Natural killer cell (primary cell): Measurements from ENCODE around the gene KIF9. TPM values are rescaled to one million over a fixed set of nuclear protein-coding genes. Genes with fewer than 3 reads are reported as not detected.

Source experiments
- ATAC-seq, 3 donors: fragments of 150-1000 bp in 2 of 3; fragments of 200-7000 bp in 1 of 3; cut with Tn5 transposase; 1 replicate in 1 of 3; 2 replicates in 2 of 3; pipeline ENCODE4 v1.10.0; 2021; ENCODE audit warnings: mild to moderate bottlenecking in 2 of 3, moderate library complexity in 2 of 3
- DNase-seq, 2 donors: peaks; one replicate each; pipeline versions ENCODE4 v3.0.0 to v3.0.0-alpha.2; 2013 to 2021; ENCODE audit warnings: mixed read lengths in 1 of 2
- H3K27ac ChIP-seq: one replicate; pipeline ENCODE4 v1.5.1; 2013; ENCODE audit warnings: mild to moderate bottlenecking, low read length
- H3K27me3 ChIP-seq: one replicate; pipeline ENCODE4 v1.6.1; 2013; ENCODE audit warnings: low read length; ENCODE audit not compliant: control insufficient read depth, insufficient read depth
- H3K36me3 ChIP-seq: one replicate; pipeline ENCODE4 v1.6.1; 2013; ENCODE audit warnings: low read length; ENCODE audit not compliant: control insufficient read depth, insufficient read depth
- H3K4me1 ChIP-seq: one replicate; pipeline ENCODE4 v1.6.1; 2013; ENCODE audit warnings: low read length; ENCODE audit not compliant: control insufficient read depth, insufficient read depth
- H3K4me3 ChIP-seq: one replicate; pipeline ENCODE4 v1.5.1; 2013; ENCODE audit warnings: low read length
- H3K9me3 ChIP-seq: one replicate; pipeline ENCODE4 v1.6.1; 2013; ENCODE audit warnings: low read length; ENCODE audit not compliant: control insufficient read depth, insufficient read depth
- H3K27ac Mint-ChIP-seq, 2 donors: one replicate each; pipeline ENCODE4 v1.8.0; 2022; ENCODE audit warnings: mild to moderate bottlenecking in 2 of 2, mixed read lengths in 2 of 2, moderate library complexity in 1 of 2
- H3K27me3 Mint-ChIP-seq, 2 donors: one replicate each; pipeline ENCODE4 v1.8.0; 2022; ENCODE audit warnings: low read depth in 2 of 2, mixed read lengths in 2 of 2
- H3K36me3 Mint-ChIP-seq: one replicate; pipeline ENCODE4 v1.8.0; 2022; ENCODE audit warnings: mixed read lengths
- H3K4me1 Mint-ChIP-seq, 2 donors: one replicate each; pipeline ENCODE4 v1.8.0; 2022; ENCODE audit warnings: mixed read lengths in 2 of 2
- H3K4me3 Mint-ChIP-seq: one replicate; pipeline ENCODE4 v1.8.0; 2022; ENCODE audit warnings: mild to moderate bottlenecking, moderate library complexity, mixed read lengths
- H3K9me3 Mint-ChIP-seq, 2 donors: one replicate each; pipeline ENCODE4 v1.8.0; 2022; ENCODE audit warnings: mixed read lengths in 2 of 2
- WGBS: methylation state at CpG from one replicate; pipeline ENCODE4 v1.1.7; 2013; ENCODE audit warnings: missing lambda C conversion rate; ENCODE audit not compliant: insufficient coverage; 5-methylcytosine and 5-hydroxymethylcytosine counted together
- intact Hi-C: fragments of 100-400 bp; cut with micrococcal nuclease; formaldehyde crosslinking; loops from one replicate; pipeline ENCODE4 v1.14.2; 2022
- total RNA-seq, 4 donors: library from RNA; stranded (reverse); fragments of 120-200 nt in 1 of 4; gene quantifications; one replicate each; pipeline versions ENCODE4 v1.2.3 to v1.2.4, GENCODE V29; 2013 to 2022
- TF ChIP-seq, protein P1 (sequence below): fragments of 200-600 bp; IDR thresholded peaks from one replicate; pipeline ENCODE4 v1.8.0; 2022; ENCODE audit warnings: antibody characterized with exemption

The KIF9 gene
- total RNA-seq, 3 donors from 2014 or later (not counting 1 experiment from before 2014, with no cell fraction given) = 11.4 to 21.9 (median 21.4) TPM

DNA sequence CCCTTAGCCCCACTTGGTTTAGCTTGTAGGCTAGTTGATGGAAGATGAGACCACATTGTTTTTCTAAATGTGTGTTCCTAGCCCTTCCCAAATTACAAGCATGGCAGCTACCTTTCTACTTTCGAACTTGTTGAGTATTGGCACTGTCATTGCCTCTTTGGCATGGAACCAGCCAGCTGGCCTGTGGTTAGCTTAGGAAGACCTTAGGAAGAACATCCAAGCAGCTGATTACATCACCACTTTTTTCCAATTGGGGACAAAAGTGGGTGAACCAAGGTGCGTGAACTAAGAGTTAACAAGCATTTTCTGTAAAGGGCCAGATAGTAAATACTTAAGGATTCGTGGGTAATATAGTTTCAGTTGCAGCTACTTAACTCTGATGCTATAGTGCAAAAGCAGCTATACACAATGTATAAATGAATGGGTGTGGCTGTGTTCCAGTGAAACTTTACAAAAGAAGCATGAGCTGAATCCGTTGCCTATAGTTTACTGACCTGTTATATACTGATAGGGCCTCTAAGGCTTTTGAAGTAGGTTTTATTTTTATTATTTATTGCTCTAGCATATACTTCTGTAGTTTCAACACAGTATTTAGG lies 8.7 kb upstream of the KIF9 start:
- no peaks in the 10 kb centered on the region for H3K36me3 Mint-ChIP-seq
- H3K4me1 ChIP-seq = peaks cover 1% of the 10 kb centered on the region

DNA sequence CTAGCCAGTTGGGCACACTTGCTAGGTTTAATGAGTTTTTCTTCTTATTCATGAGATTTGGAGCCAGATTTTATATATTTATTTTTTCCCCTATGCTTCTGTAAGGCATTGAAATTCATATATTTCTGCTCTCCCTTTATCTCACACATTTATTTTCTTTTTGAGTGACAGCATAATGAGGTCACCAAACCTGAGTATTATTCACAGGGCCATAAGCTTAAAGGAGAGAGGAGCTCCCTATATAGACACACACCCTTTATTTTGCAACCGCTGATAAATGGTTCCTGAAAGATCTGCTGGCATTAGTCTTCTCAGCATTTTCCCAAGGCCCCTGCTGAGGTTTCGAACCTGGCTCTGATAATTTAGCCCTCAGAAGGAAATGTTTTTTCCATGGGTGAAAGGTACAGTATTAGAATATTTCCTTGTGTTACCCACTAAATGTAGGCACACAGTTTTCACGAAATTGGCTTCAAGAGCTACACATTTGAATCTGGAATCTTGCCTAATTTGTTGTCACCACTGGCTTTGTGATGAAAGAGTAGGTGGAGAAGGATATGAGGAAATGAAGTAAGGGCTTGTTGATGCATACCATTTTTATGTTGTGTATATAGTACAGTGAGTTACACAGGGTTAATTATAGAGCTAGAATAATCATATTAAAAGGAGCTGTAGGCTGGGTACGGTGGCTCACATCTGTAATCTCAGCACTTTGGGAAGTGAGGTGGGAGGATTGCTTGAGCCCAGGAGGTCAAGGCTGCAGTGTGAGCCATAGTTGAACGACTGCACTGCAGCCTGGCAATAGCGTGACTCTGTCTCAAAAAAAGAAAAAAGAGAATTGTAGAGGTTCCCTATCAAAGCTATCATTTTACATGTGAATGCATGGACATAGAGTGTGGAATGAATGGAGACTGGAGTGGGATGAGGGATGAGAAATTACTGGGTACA lies 6.6 kb upstream of the KIF9 start:
- WGBS = 90% methylated on average over 6 of the region's 6 CpGs
- TF ChIP-seq, protein P1, sequence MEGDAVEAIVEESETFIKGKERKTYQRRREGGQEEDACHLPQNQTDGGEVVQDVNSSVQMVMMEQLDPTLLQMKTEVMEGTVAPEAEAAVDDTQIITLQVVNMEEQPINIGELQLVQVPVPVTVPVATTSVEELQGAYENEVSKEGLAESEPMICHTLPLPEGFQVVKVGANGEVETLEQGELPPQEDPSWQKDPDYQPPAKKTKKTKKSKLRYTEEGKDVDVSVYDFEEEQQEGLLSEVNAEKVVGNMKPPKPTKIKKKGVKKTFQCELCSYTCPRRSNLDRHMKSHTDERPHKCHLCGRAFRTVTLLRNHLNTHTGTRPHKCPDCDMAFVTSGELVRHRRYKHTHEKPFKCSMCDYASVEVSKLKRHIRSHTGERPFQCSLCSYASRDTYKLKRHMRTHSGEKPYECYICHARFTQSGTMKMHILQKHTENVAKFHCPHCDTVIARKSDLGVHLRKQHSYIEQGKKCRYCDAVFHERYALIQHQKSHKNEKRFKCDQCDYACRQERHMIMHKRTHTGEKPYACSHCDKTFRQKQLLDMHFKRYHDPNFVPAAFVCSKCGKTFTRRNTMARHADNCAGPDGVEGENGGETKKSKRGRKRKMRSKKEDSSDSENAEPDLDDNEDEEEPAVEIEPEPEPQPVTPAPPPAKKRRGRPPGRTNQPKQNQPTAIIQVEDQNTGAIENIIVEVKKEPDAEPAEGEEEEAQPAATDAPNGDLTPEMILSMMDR = no peak

More for the DNA sequence above, 8.7 kb upstream of the KIF9 start:
- Histone ChIP-seq H3K27me3 (no peaks in the 10 kb centered on the region), H3K36me3 (peaks cover 11% of the 10 kb centered on the region), H3K4me3 (no peak overlapping the region), H3K9me3 (no peaks in the 10 kb centered on the region), H3K27ac (peak overlapping the region; percentile 5)
- DNase-seq = no peak
- H3K4me3 Mint-ChIP-seq = no peak overlapping the region
- ATAC-seq = no peak
- WGBS = 88% methylated on average over 3 of the region's 4 CpGs
- TF ChIP-seq, protein P1 = no peak
- H3K27ac Mint-ChIP-seq = no peak overlapping the region
- intact Hi-C loops = no loop called here
- H3K4me1 Mint-ChIP-seq = peaks cover 20 to 42% of the 10 kb centered on the region in 2 donors
- no peaks in the 10 kb centered on the region for H3K9me3 Mint-ChIP-seq
- H3K27me3 Mint-ChIP-seq = no peaks in the 10 kb centered on the region

DNA sequence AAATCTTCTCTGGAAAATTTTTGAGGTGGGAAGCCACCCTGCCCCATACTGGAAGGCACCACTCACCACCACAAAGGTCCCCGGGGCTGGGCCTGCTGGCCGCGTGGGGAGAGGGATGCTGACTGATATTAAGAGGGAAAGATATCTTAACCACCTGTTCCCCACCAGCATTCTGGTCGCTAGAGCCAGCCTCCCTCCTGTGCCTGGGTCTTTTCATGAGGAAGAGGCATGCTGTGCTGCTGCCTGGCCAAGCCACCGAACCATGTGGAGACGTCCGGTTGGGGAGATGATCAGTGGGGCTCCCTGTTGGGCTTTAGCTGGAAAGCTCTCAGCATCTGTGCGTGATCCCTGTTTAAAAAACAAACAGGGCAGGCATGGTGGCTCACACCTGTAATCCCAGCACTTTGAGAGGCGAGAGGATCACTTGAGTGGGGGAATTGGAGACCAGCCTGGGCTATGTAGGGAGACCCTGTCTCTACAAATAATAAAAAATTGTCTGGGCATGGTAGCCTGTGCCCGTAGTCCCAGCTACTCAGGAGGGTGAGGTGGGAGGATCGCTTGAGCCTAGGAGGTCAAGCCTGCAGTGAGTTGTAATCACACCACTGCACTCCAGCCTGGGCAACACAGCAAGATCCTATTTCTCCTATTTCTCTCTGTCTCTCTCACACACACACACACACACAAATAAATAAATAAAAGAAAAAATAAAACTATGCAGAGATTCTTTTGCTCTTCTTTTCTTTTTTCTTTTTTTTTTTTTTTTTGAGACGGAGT lies 1.2 kb upstream of the KIF9 start:
- Histone ChIP-seq H3K27ac (peak overlapping the region; percentile 98), H3K4me1 (peaks cover 37% of the 10 kb centered on the region), H3K4me3 (peak overlapping the region; percentile 92), H3K36me3 (peaks cover 5% of the 10 kb centered on the region), H3K27me3 (no peaks in the 10 kb centered on the region), H3K9me3 (no peaks in the 10 kb centered on the region)
- peak in 1 of 2 donors; percentile 35 for DNase-seq
- Mint-ChIP-seq H3K4me3 (peak overlapping the region; percentile 99), H3K9me3 (no peaks in the 10 kb centered on the region), H3K27me3 (no peaks in the 10 kb centered on the region), H3K27ac (peak overlapping the region; percentile 97 to 100), H3K36me3 (no peaks in the 10 kb centered on the region), H3K4me1 (peaks cover 37 to 43% of the 10 kb centered on the region in 2 donors)
- intact Hi-C loops = loop anchor here (2.0 kb wide), 1 partner anchor 97 kb away; the partner anchor contains the start of gene PTPN23
- TF ChIP-seq, protein P1 = no peak
- no peak for ATAC-seq
- WGBS = 44% methylated on average over 8 of the region's 12 CpGs

More for the DNA sequence above, 6.6 kb upstream of the KIF9 start:
- H3K9me3 Mint-ChIP-seq = no peaks in the 10 kb centered on the region
- peaks cover 12% of the 10 kb centered on the region for H3K4me1 ChIP-seq
- peaks cover 21 to 30% of the 10 kb centered on the region in 2 donors for H3K4me1 Mint-ChIP-seq
- H3K9me3 ChIP-seq = no peaks in the 10 kb centered on the region
- H3K27me3 ChIP-seq = no peaks in the 10 kb centered on the region
- H3K36me3 Mint-ChIP-seq = no peaks in the 10 kb centered on the region
- H3K27ac Mint-ChIP-seq = no peak overlapping the region
- H3K4me3 Mint-ChIP-seq = no peak overlapping the region
- peaks cover 11% of the 10 kb centered on the region for H3K36me3 ChIP-seq
- H3K27me3 Mint-ChIP-seq = no peaks in the 10 kb centered on the region
- DNase-seq (no peak), ATAC-seq (no peak)
- no peak overlapping the region for H3K27ac ChIP-seq
- no peak overlapping the region for H3K4me3 ChIP-seq
- intact Hi-C loops = no loop called here
